ENCODE results near the gene TAB3.

DNA sequence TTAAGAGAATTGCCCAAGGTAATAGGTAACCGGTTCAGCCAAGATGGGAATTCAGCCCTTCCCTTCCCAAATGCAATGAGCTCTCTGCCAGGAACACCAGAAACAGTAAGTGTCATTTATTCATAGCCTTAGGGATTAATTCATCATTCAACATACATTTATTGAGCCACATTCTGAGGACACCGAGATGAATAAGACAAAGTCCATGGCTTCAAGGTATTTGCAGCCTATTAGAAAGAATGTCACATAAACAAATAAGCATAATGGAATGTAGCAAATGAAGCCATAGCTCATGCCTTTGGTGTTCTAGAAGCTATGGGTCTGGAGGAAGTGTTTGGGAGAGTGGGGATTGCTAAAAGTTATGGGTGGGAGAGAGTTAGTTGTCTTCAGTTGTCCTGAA, 6.3 kb upstream of the TAB3 start:
- TF ChIP-seq POLR2A (IDR thresholded peaks at IDR 0.05) (no peak), EP300 (IDR thresholded peaks at IDR 0.05) (no peak)
